GM12878 (cell line): ENCODE results near the gene ROBO1. TPM values are rescaled to one million over a fixed set of nuclear protein-coding genes. Genes with fewer than 3 reads are reported as not detected.

ENCODE experiments used
- ATAC-seq: fragments of 200-7000 bp; cut with Tn5 transposase; 3 replicates; pipeline ENCODE4 v1.9.1; 2020; ENCODE audit warnings: mild to moderate bottlenecking, moderate library complexity
- BruUV-seq: library from RNA; stranded (reverse); fragments of 400-500 nt; replicated peaks from 2 replicates; lab custom pipeline; 2021; lab: Mats Ljungman, UMichigan
- CTCF ChIA-PET: fragments of 300-600 bp; sonication (Branson Sonifier 250); formaldehyde crosslinking; extraction: SDS; loops from one replicate; lab custom pipeline; 2021; ENCODE audit warnings: inconsistent platforms; lab: Yijun Ruan, JAX
- POLR2A ChIA-PET: fragments of 350-600 bp; formaldehyde crosslinking; extraction: SDS; loops from one replicate; lab custom pipeline; 2021; ENCODE audit warnings: inconsistent platforms; lab: Charles Lee
- RAD21 ChIA-PET: fragments of 300-600 bp; sonication (Branson Sonifier 250); formaldehyde crosslinking; loops from one replicate; lab custom pipeline; 2023; ENCODE audit warnings: antibody characterized with exemption; ENCODE audit not compliant: unreplicated experiment; lab: Charles Lee
- SMC1A ChIA-PET: fragments of 300-600 bp; sonication (Branson Sonifier 250); formaldehyde crosslinking; loops from one replicate; lab custom pipeline; 2023; ENCODE audit not compliant: unreplicated experiment, uncharacterized antibody; lab: Charles Lee
- DNase-seq: peaks from one replicate; pipeline ENCODE4 v3.0.0-alpha.2; 2011; ENCODE audit warnings: low read depth, low spot score
- FAIRE-seq: peaks from 3 replicates; lab custom pipeline; 2011; peaks lifted over from hg19 to GRCh38; lab: Jason Lieb, UNC
- H2AFZ ChIP-seq: 2 replicates; pipeline ENCODE4 v1.6.0; 2011; ENCODE audit warnings: low read depth, low read length, control low read depth; ENCODE audit not compliant: control insufficient read depth
- H3K27ac ChIP-seq: 2 replicates; pipeline ENCODE4 v1.5.1; 2011; ENCODE audit warnings: control low read depth; ENCODE audit not compliant: control insufficient read depth, insufficient read depth
- H3K27me3 ChIP-seq, 2 experiments: replicated peaks in 1 of 2; 2 replicates each; pipeline versions ENCODE4 v1.6.0 to v1.6.1; 2011; ENCODE audit warnings: low read length in 1 of 2; ENCODE audit not compliant: control insufficient read depth in 2 of 2, insufficient read depth in 2 of 2
- H3K36me3 ChIP-seq, 2 experiments: 2 replicates each; pipeline ENCODE4 v1.5.1; 2011; ENCODE audit warnings: low read length in 1 of 2; ENCODE audit not compliant: control insufficient read depth in 2 of 2, insufficient read depth in 2 of 2
- H3K4me1 ChIP-seq: 2 replicates; pipeline ENCODE4 v1.6.1; 2011; ENCODE audit warnings: mild to moderate bottlenecking, low read length, moderate library complexity, mixed read lengths; ENCODE audit not compliant: control insufficient read depth, insufficient read depth
- H3K4me2 ChIP-seq: 2 replicates; pipeline ENCODE4 v1.6.0; 2011; ENCODE audit warnings: control low read depth; ENCODE audit not compliant: control insufficient read depth, insufficient read depth
- H3K4me3 ChIP-seq: fragments of 200-600 bp; sonication (generic); 2 replicates; pipeline ENCODE4 v1.5.1; 2016
- H3K79me2 ChIP-seq: 2 replicates; pipeline ENCODE4 v1.6.0; 2011; ENCODE audit warnings: low read length; ENCODE audit not compliant: control insufficient read depth, insufficient read depth
- H3K9ac ChIP-seq: 2 replicates; pipeline ENCODE4 v1.8.0; 2011; ENCODE audit warnings: low read length, control low read depth, mixed read lengths; ENCODE audit not compliant: control insufficient read depth, insufficient read depth
- H3K9me3 ChIP-seq: replicated peaks from 3 replicates; pipeline ENCODE4 v1.5.1; 2011; ENCODE audit warnings: mild to moderate bottlenecking, low read length; ENCODE audit not compliant: control insufficient read depth, insufficient read depth
- H4K20me1 ChIP-seq: 2 replicates; pipeline ENCODE4 v1.6.0; 2011; ENCODE audit not compliant: control insufficient read depth, insufficient read depth
- EED ChIP-seq: sonication (generic); IDR thresholded peaks from 2 replicates; pipeline ENCODE4 v1.6.1; 2016; ENCODE audit warnings: antibody characterized with exemption, low read depth
- MYC ChIP-seq: IDR thresholded peaks from 2 replicates; pipeline ENCODE4 v1.6.1; 2011; ENCODE audit warnings: mild to moderate bottlenecking, low read length, moderate library complexity, inconsistent platforms; ENCODE audit not compliant: insufficient read depth, insufficient replicate concordance, insufficient read length, severe bottlenecking
- POLR2AphosphoS5 ChIP-seq: IDR thresholded peaks from 2 replicates; pipeline ENCODE4 v1.6.1; 2011; ENCODE audit warnings: mild to moderate bottlenecking, low read length, inconsistent platforms
- SREBF1 ChIP-seq: IDR thresholded peaks from 2 replicates; pipeline ENCODE4 v1.6.1; 2012; ENCODE audit warnings: mild to moderate bottlenecking, low read length
- TBL1XR1 ChIP-seq: IDR thresholded peaks from 2 replicates; pipeline ENCODE4 v1.6.1; 2012; ENCODE audit warnings: low read depth, low read length, improper control_type of control experiment
- WGBS: methylation state at CpG from one replicate; pipeline ENCODE4 v1.1.6; 2016; ENCODE audit warnings: low lambda C conversion rate; ENCODE audit not compliant: insufficient replicate concordance, insufficient coverage; ENCODE audit errors: missing lambda C conversion rate; 5-methylcytosine and 5-hydroxymethylcytosine counted together
- in situ Hi-C: fragments of 300-500 bp; cut with MboI; formaldehyde crosslinking; loops from 9 replicates; pipeline ENCODE4 v1.14.3; 2018; ENCODE audit warnings: mixed read lengths
- intact Hi-C: fragments of 100-400 bp; cut with micrococcal nuclease; formaldehyde crosslinking; loops from one replicate; pipeline ENCODE4 v1.14.2; 2022; ENCODE audit not compliant: unreplicated experiment
- polyA plus RNA-seq, 11 experiments: library from polyadenylated mRNA; depleted of rRNA in 4 of 11; unstranded in 6 of 11; stranded (reverse) in 5 of 11; fragments of >200 nt; fragmentation: Nextera tagmentation in 4 of 11; fragmentation: Illumina TruSeq in 1 of 11; extraction: Ambion mirVana in 4 of 11; extraction: Trizol in 1 of 11; gene quantifications; 1 replicate in 1 of 11; 2 replicates in 10 of 11; pipeline versions ENCODE4 v1.2.1 to v1.2.3, GENCODE V29; 2011 to 2016; ENCODE audit warnings: inconsistent platforms in 2 of 11, missing spikeins in 2 of 11, low read depth in 1 of 11
- total RNA-seq, 4 experiments: library from RNA; depleted of rRNA in 3 of 4; stranded (reverse); fragments of >200 nt in 3 of 4; fragmentation: Illumina TruSeq in 1 of 4; extraction: Trizol in 1 of 4; gene quantifications; 2 replicates each; pipeline versions ENCODE4 v1.2.1 to v1.2.3, GENCODE V29; 2013 to 2021
- TF ChIP-seq, protein P1 (sequence below): fragments of 450-650 bp; IDR thresholded peaks from 2 replicates; pipeline ENCODE4 v1.6.1; 2016; ENCODE audit warnings: mild to moderate bottlenecking
- TF ChIP-seq, protein P2 (sequence below): fragments of 450-650 bp; IDR thresholded peaks from 2 replicates; pipeline ENCODE4 v1.6.1; 2017; ENCODE audit warnings: mild to moderate bottlenecking, moderate library complexity

The ROBO1 gene
- total and polyA plus RNA-seq, 10 of the 15 experiments (the other 5 are each of a cell fraction or from before 2014, with no cell fraction given): 0.29 to 46.5 (median 1.2) TPM

DNA sequence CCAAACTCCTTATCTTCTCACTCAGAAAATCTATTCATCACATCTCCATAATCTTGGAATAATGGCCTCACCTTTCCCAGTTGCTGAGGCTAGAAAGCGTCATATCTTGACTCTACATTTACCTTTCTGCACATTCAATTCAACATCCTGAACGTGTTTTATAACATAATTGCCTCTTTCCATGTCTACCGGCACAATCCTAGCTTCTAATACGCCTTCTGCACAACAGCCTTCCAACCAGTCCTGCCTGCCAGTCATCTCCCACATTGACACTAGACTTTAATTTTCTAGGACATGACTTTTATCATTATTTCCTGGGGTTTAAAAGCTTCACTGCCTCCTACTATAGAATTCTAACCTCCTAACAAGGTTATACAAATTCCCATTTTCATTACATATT, 906.6 kb downstream of the ROBO1 start:
- WGBS: 44% methylated on average over 4 of the region's 4 CpGs
- no peak for TF ChIP-seq SREBF1
- TF ChIP-seq MYC: no peak
- TF ChIP-seq POLR2AphosphoS5: no peak
- no peak for TF ChIP-seq EED
- TF ChIP-seq, protein P1, sequence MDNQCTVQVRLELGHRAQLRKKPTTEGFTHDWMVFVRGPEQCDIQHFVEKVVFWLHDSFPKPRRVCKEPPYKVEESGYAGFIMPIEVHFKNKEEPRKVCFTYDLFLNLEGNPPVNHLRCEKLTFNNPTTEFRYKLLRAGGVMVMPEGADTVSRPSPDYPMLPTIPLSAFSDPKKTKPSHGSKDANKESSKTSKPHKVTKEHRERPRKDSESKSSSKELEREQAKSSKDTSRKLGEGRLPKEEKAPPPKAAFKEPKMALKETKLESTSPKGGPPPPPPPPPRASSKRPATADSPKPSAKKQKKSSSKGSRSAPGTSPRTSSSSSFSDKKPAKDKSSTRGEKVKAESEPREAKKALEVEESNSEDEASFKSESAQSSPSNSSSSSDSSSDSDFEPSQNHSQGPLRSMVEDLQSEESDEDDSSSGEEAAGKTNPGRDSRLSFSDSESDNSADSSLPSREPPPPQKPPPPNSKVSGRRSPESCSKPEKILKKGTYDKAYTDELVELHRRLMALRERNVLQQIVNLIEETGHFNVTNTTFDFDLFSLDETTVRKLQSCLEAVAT: no peak
- no peak for TF ChIP-seq TBL1XR1
- TF ChIP-seq, protein P2, sequence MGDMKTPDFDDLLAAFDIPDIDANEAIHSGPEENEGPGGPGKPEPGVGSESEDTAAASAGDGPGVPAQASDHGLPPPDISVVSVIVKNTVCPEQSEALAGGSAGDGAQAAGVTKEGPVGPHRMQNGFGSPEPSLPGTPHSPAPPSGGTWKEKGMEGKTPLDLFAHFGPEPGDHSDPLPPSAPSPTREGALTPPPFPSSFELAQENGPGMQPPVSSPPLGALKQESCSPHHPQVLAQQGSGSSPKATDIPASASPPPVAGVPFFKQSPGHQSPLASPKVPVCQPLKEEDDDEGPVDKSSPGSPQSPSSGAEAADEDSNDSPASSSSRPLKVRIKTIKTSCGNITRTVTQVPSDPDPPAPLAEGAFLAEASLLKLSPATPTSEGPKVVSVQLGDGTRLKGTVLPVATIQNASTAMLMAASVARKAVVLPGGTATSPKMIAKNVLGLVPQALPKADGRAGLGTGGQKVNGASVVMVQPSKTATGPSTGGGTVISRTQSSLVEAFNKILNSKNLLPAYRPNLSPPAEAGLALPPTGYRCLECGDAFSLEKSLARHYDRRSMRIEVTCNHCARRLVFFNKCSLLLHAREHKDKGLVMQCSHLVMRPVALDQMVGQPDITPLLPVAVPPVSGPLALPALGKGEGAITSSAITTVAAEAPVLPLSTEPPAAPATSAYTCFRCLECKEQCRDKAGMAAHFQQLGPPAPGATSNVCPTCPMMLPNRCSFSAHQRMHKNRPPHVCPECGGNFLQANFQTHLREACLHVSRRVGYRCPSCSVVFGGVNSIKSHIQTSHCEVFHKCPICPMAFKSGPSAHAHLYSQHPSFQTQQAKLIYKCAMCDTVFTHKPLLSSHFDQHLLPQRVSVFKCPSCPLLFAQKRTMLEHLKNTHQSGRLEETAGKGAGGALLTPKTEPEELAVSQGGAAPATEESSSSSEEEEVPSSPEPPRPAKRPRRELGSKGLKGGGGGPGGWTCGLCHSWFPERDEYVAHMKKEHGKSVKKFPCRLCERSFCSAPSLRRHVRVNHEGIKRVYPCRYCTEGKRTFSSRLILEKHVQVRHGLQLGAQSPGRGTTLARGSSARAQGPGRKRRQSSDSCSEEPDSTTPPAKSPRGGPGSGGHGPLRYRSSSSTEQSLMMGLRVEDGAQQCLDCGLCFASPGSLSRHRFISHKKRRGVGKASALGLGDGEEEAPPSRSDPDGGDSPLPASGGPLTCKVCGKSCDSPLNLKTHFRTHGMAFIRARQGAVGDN: no peak
- in situ Hi-C loops: no loop called here

More for the DNA sequence above, 906.6 kb downstream of the ROBO1 start:
- SMC1A ChIA-PET: interaction anchor here (0.8 to 4.4 kb wide), 17 partner anchors 10 to 196 kb away, joined by 3 to 33 read pairs (median 4); no protein-coding TSS in a partner anchor
- H3K9me3 ChIP-seq: no peaks in the 10 kb centered on the region
- FAIRE-seq (no peak), ATAC-seq (no peak), DNase-seq (no peak)
- no peaks in the 10 kb centered on the region for H4K20me1 ChIP-seq
- RAD21 ChIA-PET: interaction anchor here (1.0 to 4.2 kb wide), 7 partner anchors 11 to 215 kb away, joined by 3 to 31 read pairs (median 4); no protein-coding TSS in a partner anchor
- H3K4me1 ChIP-seq: no peaks in the 10 kb centered on the region
- no peak overlapping the region for H3K27ac ChIP-seq
- CTCF ChIA-PET: interaction anchor here (0.7 to 1.6 kb wide), 7 partner anchors 9 to 112 kb away, joined by 3 to 9 read pairs (median 4); no protein-coding TSS in a partner anchor
- POLR2A ChIA-PET: interaction anchor here (1.1 to 1.3 kb wide), 3 partner anchors 11 to 27 kb away, joined by 3 to 11 read pairs (median 4); no protein-coding TSS in a partner anchor
- no peaks in the 10 kb centered on the region for H3K27me3 ChIP-seq
- BruUV-seq: no TSS peak
- no peak overlapping the region for H3K4me2 ChIP-seq
- H3K36me3 ChIP-seq: no peaks in the 10 kb centered on the region
- H3K79me2 ChIP-seq: no peaks in the 10 kb centered on the region
- no peak overlapping the region for H2AFZ ChIP-seq
- H3K4me3 ChIP-seq: no peak overlapping the region
- no peak overlapping the region for H3K9ac ChIP-seq
- intact Hi-C loops: no loop called here
